ENCODE results near the gene FBLN2.

The FBLN2 gene

GRCh38 chr3:13642597-13642996 lies 93.7 kb downstream of the FBLN2 start:
- H3K9me3 ChIP-seq (ENCODE audit: control insufficient read depth, low read depth, low read length): no peaks in the 10 kb centered on the region
- H3K9ac ChIP-seq (ENCODE audit: low read length): no peak overlapping the region
- H3K36me3 ChIP-seq (ENCODE audit: control insufficient read depth, low read depth, low read length): no peaks in the 10 kb centered on the region
- H3K4me3 ChIP-seq (ENCODE audit: low read length): no peak overlapping the region
- no peak overlapping the region for H3K27ac ChIP-seq (ENCODE audit: low read length)
- no peaks in the 10 kb centered on the region for H3K27me3 ChIP-seq (ENCODE audit: control insufficient read depth, insufficient read depth, low read length)
- H3K4me1 ChIP-seq (ENCODE audit: control insufficient read depth, low read depth, low read length): no peaks in the 10 kb centered on the region

- no peaks in the 10 kb centered on the region for H3K36me3 ChIP-seq (ENCODE audit: control insufficient read depth, low read depth, low read length)
- no peaks in the 10 kb centered on the region for H3K9me3 ChIP-seq (ENCODE audit: control insufficient read depth, low read depth, low read length)
- H3K27ac ChIP-seq (ENCODE audit: low read length): no peak overlapping the region
- H3K4me3 ChIP-seq (ENCODE audit: low read length): no peak overlapping the region
- no peaks in the 10 kb centered on the region for H3K27me3 ChIP-seq (ENCODE audit: control insufficient read depth, insufficient read depth, low read length)
- H3K4me1 ChIP-seq (ENCODE audit: control insufficient read depth, low read depth, low read length): peaks cover 4% of the 10 kb centered on the region
- H3K9ac ChIP-seq (ENCODE audit: low read length): no peak overlapping the region
Observed at GRCh38 chr3:13644341-13645117, 95.6 kb downstream of the FBLN2 start.

DNA sequence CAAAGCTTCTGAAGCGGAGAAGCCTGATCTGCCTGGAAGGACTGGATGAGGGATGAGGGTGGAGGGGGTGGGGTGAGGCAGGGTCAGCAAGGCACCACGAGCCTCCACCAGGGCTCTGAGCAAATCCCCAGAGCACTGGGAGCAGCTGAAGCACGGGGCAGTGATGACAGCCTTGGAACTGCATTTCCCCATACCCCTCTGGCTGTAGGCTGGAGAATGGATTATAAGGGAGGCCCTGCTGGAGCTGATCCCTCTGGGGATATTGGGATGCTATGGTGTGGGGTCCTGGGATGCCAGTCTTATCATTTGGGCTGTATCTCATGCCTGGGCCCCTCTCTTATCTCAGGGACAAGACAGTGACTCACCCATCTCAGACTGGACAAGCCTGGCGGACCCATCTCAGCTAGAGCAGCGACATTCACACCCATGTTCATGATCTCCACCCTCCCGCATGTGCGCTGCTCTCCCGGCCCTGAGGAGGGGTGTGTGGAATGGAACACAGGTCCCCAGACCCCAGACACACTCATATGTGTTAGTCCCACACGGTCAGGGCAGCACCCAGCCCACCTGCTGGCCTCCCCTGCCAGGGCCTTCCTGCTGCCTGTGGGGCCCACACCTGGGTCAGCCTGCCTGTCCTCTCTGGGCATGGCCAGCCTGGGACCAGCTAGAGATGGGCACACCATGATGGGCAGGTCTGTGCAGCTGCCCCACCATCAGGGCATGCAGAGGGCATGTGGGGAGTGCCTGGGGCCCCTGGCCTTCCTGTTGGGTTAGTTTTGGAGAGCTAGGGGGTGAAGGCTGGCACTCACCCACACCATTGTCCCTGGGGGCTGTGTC lies 97.1 kb downstream of the FBLN2 start:
- H3K9me3 ChIP-seq (ENCODE audit: control insufficient read depth, low read depth, low read length): no peaks in the 10 kb centered on the region
- no peak overlapping the region for H3K9ac ChIP-seq (ENCODE audit: low read length)
- H3K4me3 ChIP-seq (ENCODE audit: low read length): no peak overlapping the region
- H3K36me3 ChIP-seq (ENCODE audit: control insufficient read depth, low read depth, low read length): no peaks in the 10 kb centered on the region
- peaks cover 4% of the 10 kb centered on the region for H3K4me1 ChIP-seq (ENCODE audit: control insufficient read depth, low read depth, low read length)
- peaks cover 5% of the 10 kb centered on the region for H3K27me3 ChIP-seq (ENCODE audit: control insufficient read depth, insufficient read depth, low read length)
- no peak overlapping the region for H3K27ac ChIP-seq (ENCODE audit: low read length)

GRCh38 chr3:13647298-13648059 lies 98.6 kb downstream of the FBLN2 start:
- H3K9me3 ChIP-seq (ENCODE audit: control insufficient read depth, low read depth, low read length): no peaks in the 10 kb centered on the region
- H3K4me3 ChIP-seq (ENCODE audit: low read length): no peak overlapping the region
- H3K36me3 ChIP-seq (ENCODE audit: control insufficient read depth, low read depth, low read length): no peaks in the 10 kb centered on the region
- peaks cover 6% of the 10 kb centered on the region for H3K27me3 ChIP-seq (ENCODE audit: control insufficient read depth, insufficient read depth, low read length)
- H3K9ac ChIP-seq (ENCODE audit: low read length): no peak overlapping the region
- no peak overlapping the region for H3K27ac ChIP-seq (ENCODE audit: low read length)
- H3K4me1 ChIP-seq (ENCODE audit: control insufficient read depth, low read depth, low read length): peaks cover 4% of the 10 kb centered on the region

- H3K9me3 ChIP-seq (ENCODE audit: control insufficient read depth, low read depth, low read length): no peaks in the 10 kb centered on the region
- peaks cover 4% of the 10 kb centered on the region for H3K4me1 ChIP-seq (ENCODE audit: control insufficient read depth, low read depth, low read length)
- H3K4me3 ChIP-seq (ENCODE audit: low read length): peak overlapping the region; percentile 7
- H3K9ac ChIP-seq (ENCODE audit: low read length): peak overlapping the region; percentile 56
- peaks cover 6% of the 10 kb centered on the region for H3K27me3 ChIP-seq (ENCODE audit: control insufficient read depth, insufficient read depth, low read length)
- H3K36me3 ChIP-seq (ENCODE audit: control insufficient read depth, low read depth, low read length): no peaks in the 10 kb centered on the region
- H3K27ac ChIP-seq (ENCODE audit: low read length): peak overlapping the region; percentile 44
Observed at GRCh38 chr3:13648060-13649001, 99.4 kb downstream of the FBLN2 start.

DNA sequence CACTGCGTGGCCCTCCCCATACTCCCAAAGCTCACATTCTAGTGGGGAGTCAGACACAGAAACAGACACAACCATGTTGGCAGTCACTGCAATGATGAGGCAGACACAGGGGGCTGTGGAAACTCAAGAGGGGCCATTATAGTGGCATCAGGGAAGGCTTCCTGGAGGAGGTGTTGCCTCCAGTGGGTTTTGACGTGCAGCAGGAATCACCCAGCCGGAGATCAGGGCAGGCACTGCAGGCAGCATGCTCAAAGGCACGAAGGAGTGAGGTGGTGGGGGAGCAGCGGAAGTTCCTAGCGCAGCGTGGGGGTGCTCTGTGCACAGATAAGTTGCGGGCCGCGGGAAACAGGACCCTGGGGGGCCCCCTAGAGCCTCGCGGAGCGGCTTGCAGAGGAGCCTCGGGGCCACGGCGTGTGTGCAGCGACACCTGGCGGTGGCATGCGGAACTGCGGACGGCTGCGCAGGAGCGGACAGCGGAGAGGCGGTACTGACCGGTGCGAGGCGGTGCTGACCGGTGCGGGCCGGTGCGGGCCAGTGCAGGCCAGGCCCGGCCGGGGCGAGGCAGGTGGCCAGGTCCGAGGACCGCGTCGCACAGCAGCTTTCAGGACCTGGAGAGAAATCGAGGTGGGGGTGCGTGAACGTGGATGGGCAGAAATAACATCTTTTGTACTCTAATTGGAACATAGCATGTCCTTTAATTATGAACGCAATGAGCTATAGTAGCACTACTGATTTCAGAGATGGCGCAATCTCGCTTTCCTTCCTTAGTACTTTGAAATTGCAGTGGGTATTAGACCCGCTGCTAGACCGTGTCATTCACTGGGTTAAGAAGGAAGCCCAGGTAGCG lies 101.5 kb downstream of the FBLN2 start:
- H3K27me3 ChIP-seq (ENCODE audit: control insufficient read depth, insufficient read depth, low read length): peaks cover 23% of the 10 kb centered on the region
- no peaks in the 10 kb centered on the region for H3K36me3 ChIP-seq (ENCODE audit: control insufficient read depth, low read depth, low read length)
- no peaks in the 10 kb centered on the region for H3K9me3 ChIP-seq (ENCODE audit: control insufficient read depth, low read depth, low read length)
- no peak overlapping the region for H3K4me3 ChIP-seq (ENCODE audit: low read length)
- no peak overlapping the region for H3K27ac ChIP-seq (ENCODE audit: low read length)
- H3K9ac ChIP-seq (ENCODE audit: low read length): no peak overlapping the region
- H3K4me1 ChIP-seq (ENCODE audit: control insufficient read depth, low read depth, low read length): peaks cover 8% of the 10 kb centered on the region

DNA sequence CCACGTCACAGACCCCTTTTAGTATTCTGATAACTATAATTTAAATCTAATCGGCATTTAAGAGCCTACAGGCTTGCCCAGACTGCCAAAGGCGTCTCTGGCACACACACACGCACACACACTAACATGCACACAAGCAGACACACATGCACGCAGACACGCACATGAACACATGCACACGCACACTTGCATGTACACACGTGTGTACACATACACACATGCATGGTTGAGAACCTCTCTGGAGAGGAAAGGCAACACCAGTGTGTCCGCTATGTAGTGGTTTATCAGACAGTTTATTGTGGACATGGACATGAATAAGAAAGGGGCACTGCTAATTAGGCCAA lies 102.1 kb downstream of the FBLN2 start:
- Histone ChIP-seq H3K9ac (ENCODE audit: low read length) (no peak overlapping the region), H3K27me3 (ENCODE audit: control insufficient read depth, insufficient read depth, low read length) (peaks cover 29% of the 10 kb centered on the region), H3K36me3 (ENCODE audit: control insufficient read depth, low read depth, low read length) (no peaks in the 10 kb centered on the region), H3K27ac (ENCODE audit: low read length) (no peak overlapping the region), H3K4me3 (ENCODE audit: low read length) (no peak overlapping the region), H3K4me1 (ENCODE audit: control insufficient read depth, low read depth, low read length) (peaks cover 8% of the 10 kb centered on the region), H3K9me3 (ENCODE audit: control insufficient read depth, low read depth, low read length) (no peaks in the 10 kb centered on the region)

DNA sequence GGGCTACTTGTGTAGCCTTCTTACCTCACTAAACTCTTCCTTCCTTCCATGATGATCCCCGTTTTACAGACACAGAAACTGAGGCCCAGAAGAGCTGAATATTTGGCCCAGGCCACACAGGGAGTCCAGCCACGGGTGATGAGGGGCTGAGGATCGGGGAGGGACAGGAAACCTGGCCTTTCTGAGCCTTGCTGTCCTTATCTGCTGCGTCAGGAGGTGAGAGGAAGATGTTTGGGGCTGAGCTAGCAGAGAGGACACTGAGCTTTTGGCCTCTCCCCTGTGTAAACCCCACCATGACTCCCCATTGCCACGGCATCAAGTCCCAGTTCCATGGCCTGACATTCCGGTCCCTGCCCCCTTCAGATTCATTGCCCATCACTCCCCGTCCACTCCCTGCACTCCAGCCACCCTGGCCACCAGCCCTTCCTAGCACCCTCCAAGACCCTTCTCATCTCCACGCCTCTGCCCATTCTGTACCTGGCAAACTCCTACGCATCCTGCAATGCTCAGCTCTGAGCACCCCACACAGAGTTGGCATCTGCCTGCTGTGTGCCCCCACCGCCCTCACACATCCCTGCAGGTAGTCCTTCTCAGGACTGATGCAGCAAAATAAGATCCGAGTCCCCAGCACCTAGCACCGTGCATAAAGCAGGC lies 103.0 kb downstream of the FBLN2 start:
- H3K9ac ChIP-seq (ENCODE audit: low read length): no peak overlapping the region
- H3K4me3 ChIP-seq (ENCODE audit: low read length): no peak overlapping the region
- H3K4me1 ChIP-seq (ENCODE audit: control insufficient read depth, low read depth, low read length): peaks cover 8% of the 10 kb centered on the region

DNA sequence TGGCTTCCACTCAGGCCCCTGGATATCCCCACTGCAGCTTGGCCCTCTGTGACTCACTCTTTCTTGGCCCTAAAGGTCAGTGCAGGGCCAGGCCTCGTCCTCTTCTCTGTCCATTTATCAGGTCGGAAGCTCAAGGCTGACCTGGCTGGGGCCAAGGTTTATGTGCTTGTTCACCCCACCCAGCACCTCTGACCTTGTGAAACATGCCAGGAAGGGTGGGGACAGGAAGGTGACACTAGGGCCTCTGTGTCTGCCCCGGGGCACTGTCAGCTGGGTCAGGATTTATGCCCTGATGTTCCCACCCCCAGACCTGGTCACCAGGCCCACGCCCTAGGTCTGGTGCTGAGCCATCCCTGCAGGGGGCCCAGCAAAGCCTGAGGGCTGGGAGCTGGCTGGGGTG lies 103.8 kb downstream of the FBLN2 start:
- peaks cover 8% of the 10 kb centered on the region for H3K4me1 ChIP-seq (ENCODE audit: control insufficient read depth, low read depth, low read length)
- H3K27ac ChIP-seq (ENCODE audit: low read length): no peak overlapping the region
- H3K36me3 ChIP-seq (ENCODE audit: control insufficient read depth, low read depth, low read length): no peaks in the 10 kb centered on the region
- no peaks in the 10 kb centered on the region for H3K9me3 ChIP-seq (ENCODE audit: control insufficient read depth, low read depth, low read length)
- peaks cover 45% of the 10 kb centered on the region for H3K27me3 ChIP-seq (ENCODE audit: control insufficient read depth, insufficient read depth, low read length)
- no peak overlapping the region for H3K4me3 ChIP-seq (ENCODE audit: low read length)
- H3K9ac ChIP-seq (ENCODE audit: low read length): no peak overlapping the region

More for the DNA sequence above, 103.0 kb downstream of the FBLN2 start:
- H3K27ac ChIP-seq (ENCODE audit: low read length): no peak overlapping the region
- peaks cover 38% of the 10 kb centered on the region for H3K27me3 ChIP-seq (ENCODE audit: control insufficient read depth, insufficient read depth, low read length)
- no peaks in the 10 kb centered on the region for H3K36me3 ChIP-seq (ENCODE audit: control insufficient read depth, low read depth, low read length)
- no peaks in the 10 kb centered on the region for H3K9me3 ChIP-seq (ENCODE audit: control insufficient read depth, low read depth, low read length)
